A549 treated with RU486 at 1 μM for 4 hours (cell line): ENCODE results near the gene ZNF264. TPM values are rescaled to one million over a fixed set of nuclear protein-coding genes. Genes with fewer than 3 reads are reported as not detected.

Experiments
- total RNA-seq: library from RNA; stranded (reverse); fragments of 200-300 nt; extraction: Qiagen RNA extraction; gene quantifications from 5 replicates; pipeline ENCODE4 v1.2.3, GENCODE V29; 2022; ENCODE audit warnings: low read depth

Gene ZNF264
- total RNA-seq: 6.3 to 8.8 TPM (median 7.4 TPM) in 5 replicates

GRCh38 chr19:57191141-57192076 is at the start of gene ZNF264:
Gene ZNF264 (plus strand): TSS chr19:57191500. CDS start chr19:57191914, 414 bp downstream.

GRCh38 chr19:57167385-57167784 is 23.9 kb upstream of the ZNF264 start, which contains the start of gene DUXA:
Gene DUXA (minus strand): TSS chr19:57167485. CDS start chr19:57167443, 42 bp downstream.

GRCh38 chr19:57240311-57241090 is 49.2 kb downstream of the ZNF264 start, which contains the start of gene ZNF805:
Gene ZNF805 (plus strand): TSS chr19:57240632. CDS start chr19:57240892, 260 bp downstream.

Other genes starting within 250 kb of the ZNF264 start
- gene USP29, start 71.5 kb upstream of the ZNF264 start, total RNA-seq: not detected in 5 replicates
- gene ZIM3, start 46.3 kb upstream of the ZNF264 start, total RNA-seq: not detected in 5 replicates
- gene DUXA, start 24.0 kb upstream of the ZNF264 start, total RNA-seq: not detected in 5 replicates
- gene AURKC, start 39.5 kb downstream of the ZNF264 start, total RNA-seq: 0.27 to 0.61 TPM (median 0.32 TPM) in 4 of 5 replicates, not detected in the other
- gene ZNF805, start 49.1 kb downstream of the ZNF264 start, total RNA-seq: 1.2 to 2.5 TPM (median 1.8 TPM) in 5 replicates
- gene ZNF460, start 89.0 kb downstream of the ZNF264 start, total RNA-seq: 0.77 to 1.2 TPM (median 1.0 TPM) in 5 replicates
- gene ZNF543, start 129.0 kb downstream of the ZNF264 start, total RNA-seq: 0.82 to 2.0 TPM (median 1.5 TPM) in 5 replicates
- 1.7 to 2.1 TPM (median 2.1 TPM) in 5 replicates for gene ZNF304, start 159.8 kb downstream of the ZNF264 start, total RNA-seq
- gene TRAPPC2B, start 172.1 kb downstream of the ZNF264 start, total RNA-seq: 14.3 to 17.8 TPM (median 15.6 TPM) in 5 replicates
- 1.4 to 2.0 TPM (median 1.6 TPM) in 5 replicates for gene ZNF547, start 172.1 kb downstream of the ZNF264 start, total RNA-seq
- 2.9 to 4.0 TPM (median 3.5 TPM) in 5 replicates for gene ZNF548, start 198.4 kb downstream of the ZNF264 start, total RNA-seq
- gene ZNF17, start 219.7 kb downstream of the ZNF264 start, total RNA-seq: 2.9 to 6.8 TPM (median 4.8 TPM) in 5 replicates
- 13.7 to 16.8 TPM (median 15.4 TPM) in 5 replicates for gene ZNF749, start 243.8 kb downstream of the ZNF264 start, total RNA-seq